ENCODE results near the gene ULK4. TPM values are rescaled to one million over a fixed set of nuclear protein-coding genes. Genes with fewer than 3 reads are reported as not detected.
"Not testable (repeated sequence)": the region's sequence is repeated elsewhere in the genome, so short reads cannot be mapped to it uniquely, and the experiment has no call there.

Gene ULK4
- polyA plus RNA-seq, 1 of the 3 experiments (the other 2 are of a cell fraction): 6.2 TPM

DNA sequence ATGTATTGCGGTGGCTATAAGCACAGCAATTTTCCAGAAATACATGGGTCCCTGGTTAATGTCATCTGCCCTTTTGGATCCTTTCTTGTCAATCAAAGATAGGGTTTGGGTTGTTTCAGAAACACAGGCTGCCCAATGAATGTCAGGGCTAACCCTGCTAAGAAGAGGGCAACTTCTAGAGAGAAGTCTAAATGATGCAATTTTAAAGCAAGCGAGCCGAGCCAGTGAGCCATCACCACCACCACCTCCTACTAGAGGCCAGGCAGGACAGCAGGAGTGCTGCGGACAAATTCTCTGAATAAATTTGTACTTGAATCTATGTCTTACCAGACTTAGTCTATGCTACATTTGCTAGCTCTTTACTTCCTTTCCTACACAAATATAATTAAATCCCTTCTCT lies 514.2 kb downstream of the ULK4 start:
- no peaks in the 10 kb centered on the region for H3K79me2 ChIP-seq (ENCODE audit: insufficient read depth)
- 83% methylated on average over 4 of the region's 4 CpGs for WGBS (ENCODE audit: low lambda C conversion rate)
- no peak overlapping the region for H3K4me3 ChIP-seq (ENCODE audit: low read depth in 2 of 2, low read length in 1 of 2)
- CTCF ChIA-PET: no interaction called here
- H4K20me1 ChIP-seq (ENCODE audit: insufficient read depth): no peaks in the 10 kb centered on the region
- no peak for TF ChIP-seq MEF2A (IDR thresholded peaks at IDR 0.05; ENCODE audit: borderline replicate concordance, low read depth)
- no peak for TF ChIP-seq RFX5 (IDR thresholded peaks at IDR 0.05; ENCODE audit: low read length)
- TF ChIP-seq, protein P1, sequence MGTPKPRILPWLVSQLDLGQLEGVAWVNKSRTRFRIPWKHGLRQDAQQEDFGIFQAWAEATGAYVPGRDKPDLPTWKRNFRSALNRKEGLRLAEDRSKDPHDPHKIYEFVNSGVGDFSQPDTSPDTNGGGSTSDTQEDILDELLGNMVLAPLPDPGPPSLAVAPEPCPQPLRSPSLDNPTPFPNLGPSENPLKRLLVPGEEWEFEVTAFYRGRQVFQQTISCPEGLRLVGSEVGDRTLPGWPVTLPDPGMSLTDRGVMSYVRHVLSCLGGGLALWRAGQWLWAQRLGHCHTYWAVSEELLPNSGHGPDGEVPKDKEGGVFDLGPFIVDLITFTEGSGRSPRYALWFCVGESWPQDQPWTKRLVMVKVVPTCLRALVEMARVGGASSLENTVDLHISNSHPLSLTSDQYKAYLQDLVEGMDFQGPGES (IDR thresholded peaks at IDR 0.05; ENCODE audit: low read depth, low read length): no peak
- TF ChIP-seq NFIC (IDR thresholded peaks at IDR 0.05; ENCODE audit: borderline replicate concordance): no peak
- TF ChIP-seq, protein P2, sequence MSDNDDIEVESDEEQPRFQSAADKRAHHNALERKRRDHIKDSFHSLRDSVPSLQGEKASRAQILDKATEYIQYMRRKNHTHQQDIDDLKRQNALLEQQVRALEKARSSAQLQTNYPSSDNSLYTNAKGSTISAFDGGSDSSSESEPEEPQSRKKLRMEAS (IDR thresholded peaks at IDR 0.05; ENCODE audit: low read depth): no peak
- no peaks in the 10 kb centered on the region for H3K27me3 ChIP-seq (ENCODE audit: insufficient read depth)
- H2AFZ ChIP-seq (ENCODE audit: low read depth): no peak overlapping the region
- no peaks in the 10 kb centered on the region for H3K36me3 ChIP-seq (replicated peaks in 1 of 2; ENCODE audit: control insufficient read depth in 1 of 2, insufficient read depth in 2 of 2, low read length in 1 of 2)
- no peaks in the 10 kb centered on the region for H3K4me1 ChIP-seq (ENCODE audit: control insufficient read depth in 1 of 2, insufficient read depth in 2 of 2, low read depth in 1 of 2, low read length in 1 of 2)
- no peak overlapping the region for H3K9ac ChIP-seq
- H3K27ac ChIP-seq (ENCODE audit: low read depth in 2 of 2, low read length in 1 of 2): no peak overlapping the region
- DNase-seq: no peak
- H3K9me2 ChIP-seq: no peaks in the 10 kb centered on the region
- H3K9me3 ChIP-seq: no peaks in the 10 kb centered on the region
- H3K4me2 ChIP-seq: no peak overlapping the region
- no peaks in the 10 kb centered on the region for H3F3A ChIP-seq (replicated peaks; ENCODE audit: insufficient read depth)
- POLR2A ChIA-PET: no interaction called here

DNA sequence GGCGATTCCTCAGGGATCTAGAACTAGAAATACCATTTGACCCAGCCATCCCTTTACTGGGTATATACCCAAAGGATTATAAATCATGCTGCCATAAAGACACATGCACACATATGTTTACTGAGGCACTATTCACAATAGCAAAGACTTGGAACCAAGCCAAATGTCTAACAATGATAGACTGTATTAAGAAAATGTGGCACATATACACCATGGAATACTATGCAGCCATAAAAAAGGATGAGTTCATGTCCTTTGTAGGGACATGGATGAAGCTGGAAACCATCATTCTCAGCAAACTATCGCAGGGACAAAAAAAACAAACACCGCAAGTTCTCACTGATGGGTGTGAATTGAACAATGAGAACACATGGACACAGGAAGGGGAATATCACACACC lies 515.6 kb downstream of the ULK4 start:
- CTCF ChIA-PET; H3F3A ChIP-seq (replicated peaks; ENCODE audit: insufficient read depth); H3K4me1 ChIP-seq (ENCODE audit: control insufficient read depth in 1 of 2, insufficient read depth in 2 of 2, low read depth in 1 of 2, low read length in 1 of 2); H3K4me3 ChIP-seq (ENCODE audit: low read depth in 2 of 2, low read length in 1 of 2); H3K9ac ChIP-seq; H3K79me2 ChIP-seq (ENCODE audit: insufficient read depth); POLR2A ChIA-PET; H3K9me3 ChIP-seq; H4K20me1 ChIP-seq (ENCODE audit: insufficient read depth); H3K27ac ChIP-seq (ENCODE audit: low read depth in 2 of 2, low read length in 1 of 2); H3K4me2 ChIP-seq; H3K27me3 ChIP-seq (ENCODE audit: insufficient read depth); H3K36me3 ChIP-seq (replicated peaks in 1 of 2; ENCODE audit: control insufficient read depth in 1 of 2, insufficient read depth in 2 of 2, low read length in 1 of 2); DNase-seq; H2AFZ ChIP-seq (ENCODE audit: low read depth); H3K9me2 ChIP-seq: not testable (repeated sequence)
- 79% methylated on average over 3 of the region's 3 CpGs for WGBS (ENCODE audit: low lambda C conversion rate)

DNA sequence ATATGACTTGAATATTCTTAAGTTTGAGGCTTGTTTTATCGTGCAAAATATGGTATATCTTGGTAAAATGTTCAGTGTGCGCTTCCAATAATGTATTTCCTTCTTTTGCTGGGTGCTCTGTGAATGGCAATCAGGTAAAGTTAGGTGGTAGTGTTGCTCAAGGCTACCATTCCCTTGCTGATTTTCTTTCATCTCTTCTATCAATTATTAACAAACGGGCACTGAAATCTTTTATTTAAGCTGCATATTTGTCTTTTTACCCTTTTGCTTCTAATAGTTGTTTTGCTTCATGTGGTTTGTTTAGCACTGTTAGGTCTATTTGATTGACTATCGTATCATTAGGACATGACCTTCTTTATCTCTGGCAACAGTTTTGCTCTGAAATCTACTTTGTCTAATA lies 520.3 kb downstream of the ULK4 start:
- WGBS (ENCODE audit: low lambda C conversion rate): 66% methylated on average over 4 of the region's 4 CpGs
- H2AFZ ChIP-seq (ENCODE audit: low read depth): no peak overlapping the region
- no peaks in the 10 kb centered on the region for H3F3A ChIP-seq (replicated peaks; ENCODE audit: insufficient read depth)
- no peaks in the 10 kb centered on the region; a peak in 1 of 4 replicates for H3K4me1 ChIP-seq (ENCODE audit: control insufficient read depth in 1 of 2, insufficient read depth in 2 of 2, low read depth in 1 of 2, low read length in 1 of 2)
- H3K9ac ChIP-seq: no peak overlapping the region
- no peak overlapping the region for H3K4me3 ChIP-seq (ENCODE audit: low read depth in 2 of 2, low read length in 1 of 2)
- H3K9me2 ChIP-seq: no peaks in the 10 kb centered on the region
- POLR2A ChIA-PET: no interaction called here
- no peaks in the 10 kb centered on the region for H3K36me3 ChIP-seq (replicated peaks in 1 of 2; ENCODE audit: control insufficient read depth in 1 of 2, insufficient read depth in 2 of 2, low read length in 1 of 2)
- H3K27me3 ChIP-seq (ENCODE audit: insufficient read depth): no peaks in the 10 kb centered on the region
- CTCF ChIA-PET: no interaction called here
- no peaks in the 10 kb centered on the region for H3K9me3 ChIP-seq
- no peak overlapping the region for H3K27ac ChIP-seq (ENCODE audit: low read depth in 2 of 2, low read length in 1 of 2)
- H4K20me1 ChIP-seq (ENCODE audit: insufficient read depth): no peaks in the 10 kb centered on the region
- DNase-seq: no peak
- no peak overlapping the region for H3K4me2 ChIP-seq
- H3K79me2 ChIP-seq (ENCODE audit: insufficient read depth): no peaks in the 10 kb centered on the region
- TF ChIP-seq FOXJ3 (CRISPR knock-in tag; IDR thresholded peaks at IDR 0.05): no peak
- TF ChIP-seq RCOR1 (IDR thresholded peaks at IDR 0.05; ENCODE audit: low read length): no peak
- no peak for TF ChIP-seq TAF1 (IDR thresholded peaks at IDR 0.05; ENCODE audit: borderline replicate concordance, low read depth, low read length)
- TF ChIP-seq, protein P2 (IDR thresholded peaks at IDR 0.05; ENCODE audit: low read depth): no peak
- no peak for TF ChIP-seq TCF12 (IDR thresholded peaks at IDR 0.05)
- TF ChIP-seq, protein P3, sequence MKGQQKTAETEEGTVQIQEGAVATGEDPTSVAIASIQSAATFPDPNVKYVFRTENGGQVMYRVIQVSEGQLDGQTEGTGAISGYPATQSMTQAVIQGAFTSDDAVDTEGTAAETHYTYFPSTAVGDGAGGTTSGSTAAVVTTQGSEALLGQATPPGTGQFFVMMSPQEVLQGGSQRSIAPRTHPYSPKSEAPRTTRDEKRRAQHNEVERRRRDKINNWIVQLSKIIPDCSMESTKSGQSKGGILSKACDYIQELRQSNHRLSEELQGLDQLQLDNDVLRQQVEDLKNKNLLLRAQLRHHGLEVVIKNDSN (IDR thresholded peaks at IDR 0.05; ENCODE audit: borderline replicate concordance, low read depth): no peak
- no peak for TF ChIP-seq FOSL2 (IDR thresholded peaks at IDR 0.05; ENCODE audit: borderline replicate concordance, low read depth)
- TF ChIP-seq EZH2phosphoT487 (IDR thresholded peaks at IDR 0.05; ENCODE audit: borderline replicate concordance, low read depth): no peak
- TF ChIP-seq, protein P1 (IDR thresholded peaks at IDR 0.05; ENCODE audit: low read depth, low read length): no peak
- no peak for TF ChIP-seq MEF2A (IDR thresholded peaks at IDR 0.05; ENCODE audit: borderline replicate concordance, low read depth)
- no peak for TF ChIP-seq MXI1 (IDR thresholded peaks at IDR 0.05; ENCODE audit: low read depth, low read length)
- TF ChIP-seq, protein P4, sequence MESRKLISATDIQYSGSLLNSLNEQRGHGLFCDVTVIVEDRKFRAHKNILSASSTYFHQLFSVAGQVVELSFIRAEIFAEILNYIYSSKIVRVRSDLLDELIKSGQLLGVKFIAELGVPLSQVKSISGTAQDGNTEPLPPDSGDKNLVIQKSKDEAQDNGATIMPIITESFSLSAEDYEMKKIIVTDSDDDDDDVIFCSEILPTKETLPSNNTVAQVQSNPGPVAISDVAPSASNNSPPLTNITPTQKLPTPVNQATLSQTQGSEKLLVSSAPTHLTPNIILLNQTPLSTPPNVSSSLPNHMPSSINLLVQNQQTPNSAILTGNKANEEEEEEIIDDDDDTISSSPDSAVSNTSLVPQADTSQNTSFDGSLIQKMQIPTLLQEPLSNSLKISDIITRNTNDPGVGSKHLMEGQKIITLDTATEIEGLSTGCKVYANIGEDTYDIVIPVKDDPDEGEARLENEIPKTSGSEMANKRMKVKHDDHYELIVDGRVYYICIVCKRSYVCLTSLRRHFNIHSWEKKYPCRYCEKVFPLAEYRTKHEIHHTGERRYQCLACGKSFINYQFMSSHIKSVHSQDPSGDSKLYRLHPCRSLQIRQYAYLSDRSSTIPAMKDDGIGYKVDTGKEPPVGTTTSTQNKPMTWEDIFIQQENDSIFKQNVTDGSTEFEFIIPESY (IDR thresholded peaks at IDR 0.05; ENCODE audit: borderline replicate concordance, low read depth): no peak
- TF ChIP-seq ELF1 (IDR thresholded peaks at IDR 0.05): no peak
- no peak for TF ChIP-seq SMC3 (IDR thresholded peaks at IDR 0.05; ENCODE audit: low read depth, low read length)
- no peak for TF ChIP-seq JUND (IDR thresholded peaks at IDR 0.05)
